Activated CD4-positive, alpha-beta T cell treated with anti-CD3 and anti-CD28 coated beads, Interleukin-2, amount 50 U/mL, for 16 hours (primary cell): ENCODE results near the gene PCSK6.

Experiments used
- DNase-seq: peaks from one replicate; pipeline ENCODE4 v3.0.0-alpha.2; 2020

PCSK6 gene

GRCh38 chr15:101498717-101499480, 9.4 kb upstream of the PCSK6 start:
- DNase-seq: no peak

GRCh38 chr15:101498076-101498716, 8.7 kb upstream of the PCSK6 start:
- DNase-seq: no peak

GRCh38 chr15:101497484-101498034, 8.1 kb upstream of the PCSK6 start:
- DNase-seq: no peak

- DNase-seq: no peak
These were observed 7.5 kb upstream of the PCSK6 start for GRCh38 chr15:101497017-101497416.

GRCh38 chr15:101496198-101496986, 6.9 kb upstream of the PCSK6 start:
- no peak for DNase-seq

GRCh38 chr15:101495334-101496197, 6.1 kb upstream of the PCSK6 start:
- DNase-seq: no peak

GRCh38 chr15:101494251-101494796, 4.8 kb upstream of the PCSK6 start:
- no peak for DNase-seq

GRCh38 chr15:101492766-101493692, 3.5 kb upstream of the PCSK6 start:
- DNase-seq: no peak

GRCh38 chr15:101491734-101492640, 2.5 kb upstream of the PCSK6 start:
- DNase-seq: no peak

GRCh38 chr15:101490922-101491733, 1.6 kb upstream of the PCSK6 start:
- DNase-seq: no peak

- no peak for DNase-seq
These were observed 943 bp upstream of the PCSK6 start for GRCh38 chr15:101490408-101490891.

- no peak for DNase-seq
These were observed 289 bp downstream of the PCSK6 start for GRCh38 chr15:101489237-101489598.

- no peak for DNase-seq
These were observed 975 bp downstream of the PCSK6 start for GRCh38 chr15:101488300-101489164.

GRCh38 chr15:101486696-101487459, 2.6 kb downstream of the PCSK6 start:
- no peak for DNase-seq

- no peak for DNase-seq
These were observed 6.0 kb downstream of the PCSK6 start for GRCh38 chr15:101483462-101483861.

GRCh38 chr15:101482526-101483371, 6.8 kb downstream of the PCSK6 start:
- no peak for DNase-seq
